ENCODE results near the gene MSI2. TPM values are rescaled to one million over a fixed set of nuclear protein-coding genes. Genes with fewer than 3 reads are reported as not detected.

MSI2 gene
- total and polyA plus RNA-seq, 12 donors, result 25.5 to 135 (median 121) TPM

DNA sequence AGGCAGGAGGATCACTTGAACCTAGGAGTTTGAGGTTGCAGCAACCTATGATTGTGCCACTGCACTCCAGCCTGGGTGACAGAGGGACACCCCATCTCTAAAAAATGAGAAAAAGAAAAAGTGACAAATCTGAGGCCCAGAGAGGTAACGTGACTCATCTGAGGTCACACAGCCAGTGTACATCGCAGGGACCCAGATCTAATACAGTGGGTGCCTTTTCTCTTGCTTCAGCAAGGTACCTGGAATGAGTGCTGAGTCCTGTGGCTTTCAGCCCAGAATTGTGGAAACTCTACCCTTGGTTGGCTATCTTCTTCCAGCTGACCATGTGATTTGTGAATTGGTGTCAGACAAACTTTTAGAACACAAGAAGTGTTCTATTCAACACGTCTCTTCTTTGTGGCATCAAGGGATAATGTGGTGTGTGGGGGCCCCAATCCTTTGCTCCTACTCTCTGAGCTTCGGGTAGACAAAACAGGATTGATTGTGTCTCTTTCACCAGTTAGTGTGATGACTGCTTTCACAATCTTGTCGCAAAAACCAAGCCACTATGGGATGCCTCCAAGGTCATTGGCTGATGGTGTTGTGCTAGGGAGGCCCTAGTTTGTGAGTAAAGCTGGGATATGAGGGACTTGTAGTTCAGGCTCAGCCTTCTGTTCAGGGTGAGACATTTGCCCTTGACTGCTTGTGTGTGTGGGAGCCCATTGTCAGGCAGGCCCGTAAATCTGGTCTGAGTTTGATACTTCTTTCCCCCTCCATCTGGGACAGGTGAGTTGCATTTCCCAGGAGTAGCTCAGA lies 71.0 kb downstream of the MSI2 start:
- DNase-seq (no peak), ATAC-seq (no peak)
- Histone ChIP-seq H3K9me3 (no peaks in the 10 kb centered on the region), H3K27ac (peak overlapping the region in 1 of 10 donors; percentile 30), H3K4me1 (peaks cover 10 to 51% (median 25%) of the 10 kb centered on the region in 9 donors), H3K27me3 (no peaks in the 10 kb centered on the region), H3K36me3 (no peaks in the 10 kb centered on the region), H3K4me3 (no peak overlapping the region)
- 89 to 91% methylated on average over 6 of the region's 6 CpGs for WGBS, 2 donors
- intact Hi-C loops (cut with DNase I), result loop anchor here in 1 of 10 donors (10.0 kb wide), 1 partner anchor 73 kb away; the partner anchor contains the start of gene MSI2
- TF ChIP-seq, protein P1, sequence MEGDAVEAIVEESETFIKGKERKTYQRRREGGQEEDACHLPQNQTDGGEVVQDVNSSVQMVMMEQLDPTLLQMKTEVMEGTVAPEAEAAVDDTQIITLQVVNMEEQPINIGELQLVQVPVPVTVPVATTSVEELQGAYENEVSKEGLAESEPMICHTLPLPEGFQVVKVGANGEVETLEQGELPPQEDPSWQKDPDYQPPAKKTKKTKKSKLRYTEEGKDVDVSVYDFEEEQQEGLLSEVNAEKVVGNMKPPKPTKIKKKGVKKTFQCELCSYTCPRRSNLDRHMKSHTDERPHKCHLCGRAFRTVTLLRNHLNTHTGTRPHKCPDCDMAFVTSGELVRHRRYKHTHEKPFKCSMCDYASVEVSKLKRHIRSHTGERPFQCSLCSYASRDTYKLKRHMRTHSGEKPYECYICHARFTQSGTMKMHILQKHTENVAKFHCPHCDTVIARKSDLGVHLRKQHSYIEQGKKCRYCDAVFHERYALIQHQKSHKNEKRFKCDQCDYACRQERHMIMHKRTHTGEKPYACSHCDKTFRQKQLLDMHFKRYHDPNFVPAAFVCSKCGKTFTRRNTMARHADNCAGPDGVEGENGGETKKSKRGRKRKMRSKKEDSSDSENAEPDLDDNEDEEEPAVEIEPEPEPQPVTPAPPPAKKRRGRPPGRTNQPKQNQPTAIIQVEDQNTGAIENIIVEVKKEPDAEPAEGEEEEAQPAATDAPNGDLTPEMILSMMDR (IDR thresholded peaks at IDR 0.05), result no peak

DNA sequence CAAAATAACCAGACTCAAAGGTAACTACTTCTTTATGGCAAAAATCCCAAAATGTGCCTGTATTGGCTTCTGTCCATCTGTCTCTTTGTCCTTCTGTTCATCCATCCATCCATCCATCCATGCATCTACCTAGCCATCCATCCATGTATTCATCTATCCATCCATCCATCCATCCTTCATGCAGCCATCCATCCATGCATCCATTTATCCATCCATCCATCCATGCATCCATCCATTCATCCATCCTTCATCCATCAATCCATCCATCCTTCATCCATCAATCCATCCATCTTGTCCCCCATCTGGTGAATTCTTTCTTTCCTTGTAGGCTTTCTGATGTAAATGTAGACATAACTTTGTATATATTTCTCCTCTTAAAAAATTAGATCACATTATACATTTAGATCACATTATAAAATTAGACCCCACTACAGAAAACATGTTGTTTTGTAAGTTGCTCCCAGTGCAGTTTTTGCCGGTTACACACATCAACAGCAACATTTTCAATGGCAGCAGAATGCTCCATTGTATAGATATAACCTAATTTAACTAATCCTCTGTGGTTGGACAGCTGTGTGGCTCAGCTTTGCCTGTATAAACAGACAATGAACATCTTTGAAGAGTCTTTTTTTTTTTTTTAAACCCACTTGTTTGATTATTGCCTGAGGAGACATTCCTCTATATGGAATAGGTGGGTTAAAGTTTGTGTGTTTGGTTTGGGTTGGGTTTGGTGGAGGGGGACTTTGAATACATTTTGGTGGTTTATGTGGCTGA lies 72.0 kb downstream of the MSI2 start:
- Histone ChIP-seq H3K9me3 (no peaks in the 10 kb centered on the region), H3K4me1 (peaks cover 10 to 51% (median 25%) of the 10 kb centered on the region in 9 donors), H3K27ac (peak overlapping the region in 3 of 10 donors; percentile 78 to 85 (median 82)), H3K36me3 (no peaks in the 10 kb centered on the region), H3K27me3 (no peaks in the 10 kb centered on the region), H3K4me3 (no peak overlapping the region)
- WGBS, 2 donors, result 99 to 100% methylated on average over 1 of the region's 1 CpG
- intact Hi-C loops (cut with DNase I), result loop anchor here in 1 of 10 donors (10.0 kb wide), 1 partner anchor 73 kb away; the partner anchor contains the start of gene MSI2
- ATAC-seq (no peak), DNase-seq (no peak)
- TF ChIP-seq, protein P1 (IDR thresholded peaks at IDR 0.05), result no peak

DNA sequence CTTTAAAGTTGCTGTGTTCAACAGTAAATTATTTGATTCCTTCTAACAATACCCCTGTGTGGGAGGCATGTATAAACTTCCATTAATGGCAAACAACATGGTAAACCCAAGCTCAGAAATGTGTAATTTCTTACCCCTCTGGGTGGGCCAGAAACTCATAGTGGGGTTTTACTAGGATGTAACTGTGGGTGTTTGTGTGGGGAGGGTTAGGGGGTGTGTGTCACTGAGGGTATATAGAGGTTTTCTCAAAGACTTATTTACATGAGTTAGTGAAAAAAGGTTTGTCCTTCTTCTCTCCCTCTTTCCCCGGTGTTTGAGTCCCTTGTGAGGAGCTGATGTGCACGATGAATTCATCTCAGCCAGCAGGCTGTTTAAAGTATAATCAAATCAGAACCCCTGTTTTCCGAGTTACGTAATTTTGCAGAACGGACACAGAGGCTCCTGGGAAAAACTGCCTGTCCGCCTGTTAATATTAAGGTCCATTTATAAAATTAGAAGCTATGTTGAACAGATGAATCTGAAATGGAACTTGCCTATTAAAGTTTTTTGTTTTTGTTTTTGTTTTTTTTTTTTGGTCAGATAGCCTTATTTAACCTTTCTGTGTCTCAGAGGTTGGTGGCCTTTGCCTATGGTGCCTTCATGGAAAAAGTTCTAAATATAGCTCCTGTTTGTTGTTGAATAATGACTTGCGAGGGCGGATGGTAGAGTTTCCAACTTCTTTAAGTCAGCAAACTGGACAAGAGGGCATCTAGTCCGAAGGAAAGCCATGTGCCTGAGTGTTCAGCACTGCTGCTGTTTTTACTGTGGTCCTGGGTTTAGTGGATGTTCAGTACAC lies 73.3 kb downstream of the MSI2 start:
- peaks cover 10 to 51% (median 25%) of the 10 kb centered on the region in 9 donors for H3K4me1 ChIP-seq

More for the DNA sequence above, 73.3 kb downstream of the MSI2 start:
- peak overlapping the region; percentile 54 to 85 (median 72) for H3K27ac ChIP-seq
- WGBS, 2 donors, result 36 to 43% methylated on average over 9 of the region's 9 CpGs
- no peaks in the 10 kb centered on the region for H3K36me3 ChIP-seq
- no peaks in the 10 kb centered on the region for H3K27me3 ChIP-seq
- TF ChIP-seq, protein P1 (IDR thresholded peaks at IDR 0.05), result no peak
- ATAC-seq (peak; percentile 69 to 85 (median 78)), DNase-seq (peak in 1 of 2 donors; percentile 41)
- no peaks in the 10 kb centered on the region for H3K9me3 ChIP-seq
- intact Hi-C loops (cut with DNase I), result loop anchor here in 1 of 10 donors (10.0 kb wide), 1 partner anchor 75 kb away; the partner anchor contains the start of gene MSI2
- H3K4me3 ChIP-seq, result no peak overlapping the region
